ENCODE results near the gene TMC1. TPM values are rescaled to one million over a fixed set of nuclear protein-coding genes. Genes with fewer than 3 reads are reported as not detected.

Gene TMC1
- 1.3 TPM in 1 of 2 replicates, not detected in the other for total RNA-seq

DNA sequence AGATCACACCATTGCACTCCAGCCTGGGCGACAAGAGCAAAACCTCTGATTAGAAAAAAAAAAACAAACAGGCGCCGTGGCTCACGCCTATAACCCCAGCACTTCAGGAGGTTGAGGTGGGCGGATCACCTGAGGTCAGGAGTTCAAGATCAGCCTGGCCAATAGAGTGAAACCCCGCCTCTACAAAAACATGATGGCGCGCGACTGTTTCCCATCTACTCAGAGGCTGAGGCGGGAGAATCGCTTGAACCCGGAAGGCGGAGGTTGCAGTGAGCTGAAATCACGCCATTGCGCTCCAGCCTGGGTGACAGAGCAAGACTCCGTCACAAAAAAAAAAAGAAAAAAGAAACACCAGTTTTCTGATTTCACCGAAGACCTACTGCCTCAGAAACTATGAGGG lies at the start of gene TMC1:
TSS of gene TMC1 (plus strand) at position 193 of the 400 bp plus-strand sequence. CDS start 127,041 bp downstream, outside the sequence.

Other genes starting within 250 kb of the TMC1 start
- gene ZFAND5, start 156.4 kb upstream of the TMC1 start, total RNA-seq = 149 and 193 TPM in 2 replicates